Measurements from ENCODE around the gene NME5.
"Not testable (repeated sequence)": the region's sequence is repeated elsewhere in the genome, so short reads cannot be mapped to it uniquely, and the experiment has no call there.

The NME5 gene

DNA sequence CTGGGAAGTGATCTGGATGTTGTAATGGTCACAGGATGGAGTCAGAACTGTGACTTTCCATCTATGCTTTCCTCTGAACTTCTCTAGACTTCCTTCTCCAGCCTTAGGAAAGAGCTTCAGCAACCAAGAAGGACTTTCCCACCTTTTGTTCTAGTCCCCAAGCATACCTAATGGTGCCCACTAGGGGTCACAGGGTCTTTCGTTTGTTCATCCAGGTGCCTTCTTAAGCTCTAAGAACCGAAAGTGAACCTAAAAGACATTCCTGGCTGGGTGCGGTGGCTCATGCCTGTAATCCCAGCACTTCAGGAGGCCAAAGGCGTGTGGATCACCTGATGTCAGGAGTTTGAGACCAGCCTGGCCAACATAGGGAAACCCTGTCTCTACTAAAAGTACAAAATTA lies 57.2 kb downstream of the NME5 start:
- DNase-seq (ENCODE audit: extremely low read depth in 1 of 2, low read depth in 1 of 2): no peak

DNA sequence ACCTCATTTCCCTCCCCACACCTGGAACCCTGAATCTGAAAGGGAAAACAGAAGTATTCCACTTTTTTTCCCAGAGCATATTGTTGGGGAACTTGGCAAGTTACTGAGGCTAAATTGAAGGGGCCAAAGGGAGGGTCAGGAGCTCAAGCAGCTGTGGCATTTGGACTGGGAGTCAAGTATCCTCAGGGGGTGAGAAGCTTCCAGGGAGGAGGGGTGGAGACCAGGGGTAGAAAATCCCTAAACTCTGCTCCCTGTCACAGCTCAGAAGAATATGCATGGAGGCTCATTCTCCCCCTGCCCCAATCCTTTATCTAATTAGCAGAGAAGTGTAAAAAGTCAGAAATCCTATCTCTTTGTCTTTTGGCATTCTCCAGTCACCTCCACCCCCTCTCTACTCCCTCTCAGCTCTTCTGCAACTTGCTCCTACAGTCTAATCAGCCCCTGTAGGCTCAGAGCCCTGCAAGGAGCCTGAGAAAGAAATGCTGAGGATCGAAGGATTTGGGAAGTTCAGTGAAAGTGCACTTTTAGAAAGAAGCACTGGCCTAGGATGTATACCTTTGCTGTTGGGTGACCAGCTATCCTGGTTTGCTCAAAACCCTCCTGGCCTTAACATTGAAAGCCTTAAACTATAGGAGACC lies 61.1 kb downstream of the NME5 start:
- no peak for DNase-seq (ENCODE audit: extremely low read depth in 1 of 2, low read depth in 1 of 2)

DNA sequence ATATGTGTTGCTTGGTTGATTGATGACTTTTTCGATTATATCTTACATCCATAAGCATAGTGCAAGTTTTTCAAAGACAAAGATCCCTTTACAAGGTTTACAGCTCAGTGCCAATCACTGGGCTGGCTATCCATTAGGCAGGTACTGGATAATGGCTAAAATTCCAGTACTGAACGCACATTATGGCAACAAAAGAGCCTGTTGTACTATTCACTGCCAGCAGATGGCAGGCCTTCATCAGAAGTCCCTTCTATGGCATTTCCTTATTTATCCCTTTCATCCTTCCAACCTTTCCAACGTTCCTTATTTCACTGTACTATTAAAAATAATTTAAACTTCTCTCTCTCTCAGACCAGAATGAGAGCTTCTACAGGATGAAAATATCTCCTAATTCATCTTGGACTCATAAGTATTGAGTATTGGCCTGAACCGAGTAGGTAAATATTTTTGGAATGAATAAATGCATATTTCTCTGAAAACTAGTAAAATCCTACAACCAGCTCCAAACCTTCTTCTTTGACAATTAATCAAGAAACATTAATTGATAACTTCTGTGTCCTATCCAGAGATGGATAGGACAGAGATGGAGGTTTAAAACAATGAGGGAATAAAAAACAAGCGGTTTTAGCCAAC lies 62.0 kb downstream of the NME5 start:
- DNase-seq (ENCODE audit: extremely low read depth in 1 of 2, low read depth in 1 of 2): no peak

DNA sequence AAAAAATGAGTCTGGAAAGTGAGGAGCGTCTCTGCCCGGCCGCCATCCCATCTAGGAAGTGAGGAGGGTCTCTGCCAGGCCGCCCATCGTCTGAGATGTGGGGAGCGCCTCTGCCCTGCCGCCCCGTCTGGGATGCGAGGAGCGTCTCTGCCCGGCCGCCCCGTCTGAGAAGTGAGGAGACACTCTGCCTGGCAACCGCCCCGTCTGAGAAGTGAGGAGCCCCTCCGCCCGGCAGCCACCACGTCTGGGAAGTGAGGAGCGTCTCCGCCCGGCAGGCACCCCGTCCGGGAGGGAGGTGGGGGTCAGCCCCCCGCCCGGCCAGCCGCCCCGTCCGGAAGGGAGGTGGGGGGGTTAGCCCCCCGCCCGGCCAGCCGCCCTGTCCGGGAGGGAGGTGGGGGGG lies 69.2 kb downstream of the NME5 start:
- DNase-seq (ENCODE audit: extremely low read depth in 1 of 2, low read depth in 1 of 2): not testable (repeated sequence)

DNA sequence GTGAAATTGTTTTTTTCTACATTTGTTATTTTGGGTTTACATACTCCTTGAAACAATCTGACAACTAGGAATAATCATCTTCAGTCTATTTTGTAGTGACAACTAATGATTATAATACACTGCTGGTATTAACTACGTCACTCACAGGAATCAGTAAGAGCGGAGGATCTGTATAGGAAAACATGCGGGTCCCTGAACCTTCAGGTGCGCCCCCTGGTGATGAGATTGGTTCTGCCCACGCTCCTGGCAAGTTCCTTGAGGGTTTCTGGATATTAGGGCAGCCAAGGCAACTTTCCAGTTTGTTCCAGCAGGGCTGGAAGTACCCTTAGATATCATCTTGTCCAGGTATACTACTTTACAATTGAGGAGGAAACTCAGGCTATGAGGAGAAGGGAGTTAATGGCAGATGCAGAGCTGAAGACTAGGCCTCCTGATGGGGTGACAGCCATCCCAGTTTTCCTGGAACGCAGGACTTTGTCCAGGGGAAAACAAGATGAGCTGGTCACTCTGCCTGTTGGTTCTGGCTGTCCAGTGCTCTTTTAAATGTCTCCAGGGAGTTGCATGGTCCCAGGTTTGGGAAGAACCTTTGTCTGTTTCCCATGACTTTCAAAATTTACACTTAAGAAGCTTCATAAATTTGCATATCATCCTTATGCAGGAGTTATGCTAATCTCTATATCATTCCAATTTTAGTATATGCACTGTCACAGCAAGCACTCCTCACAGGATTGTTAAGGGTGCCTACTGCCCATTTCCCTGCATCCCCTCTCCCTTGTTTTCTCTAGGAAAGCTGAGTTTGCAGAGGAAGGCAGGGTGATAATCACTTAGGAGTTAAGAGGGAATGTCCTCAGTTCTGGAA lies 70.3 kb downstream of the NME5 start:
- peak; percentile 31 to 48 for DNase-seq (ENCODE audit: extremely low read depth in 1 of 2, low read depth in 1 of 2)

DNA sequence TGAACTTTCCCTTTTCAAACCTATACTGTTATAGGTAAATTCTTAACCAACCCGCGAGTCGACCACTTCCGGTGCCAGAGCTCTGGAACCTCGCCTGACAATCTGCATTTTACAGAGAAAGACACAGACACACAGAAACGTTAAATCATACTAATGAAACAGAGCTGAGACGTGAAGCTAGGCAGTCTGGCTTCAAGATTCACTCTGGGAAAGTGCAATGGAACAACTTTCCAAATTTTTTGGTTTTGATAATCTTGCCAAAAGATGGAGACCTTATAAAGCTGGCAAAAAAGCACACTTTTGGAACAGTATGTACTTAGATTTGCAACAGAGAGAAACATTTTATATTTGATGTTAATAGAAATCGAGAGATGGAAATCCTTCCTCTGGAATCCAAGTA lies 71.3 kb downstream of the NME5 start:
- no peak for DNase-seq (ENCODE audit: extremely low read depth in 1 of 2, low read depth in 1 of 2)
